ENCODE results near the gene LRRC32. TPM values are rescaled to one million over a fixed set of nuclear protein-coding genes. Genes with fewer than 3 reads are reported as not detected.

LRRC32 gene
- polyA plus RNA-seq, 3 donors = 1.5 TPM; not detected in 2

- H3K27me3 Mint-ChIP-seq (ENCODE audit: low read depth in 3 of 3) = peaks cover 16 to 28% (median 17%) of the 10 kb centered on the region in 3 donors
- Histone ChIP-seq H3K27ac (ENCODE audit: low read depth in 1 of 2, low read length in 2 of 2) (no peak overlapping the region), H2AFZ (ENCODE audit: insufficient read depth, low read depth, low read length, poor library complexity, severe bottlenecking) (no peak overlapping the region), H3K27me3 (ENCODE audit: control insufficient read depth in 2 of 2, insufficient read depth in 2 of 2, low read length in 2 of 2) (peaks cover 2 to 16% of the 10 kb centered on the region in 2 donors), H3K79me2 (ENCODE audit: insufficient read depth, low read length) (no peaks in the 10 kb centered on the region), H3K9ac (ENCODE audit: insufficient read depth, low read length, poor library complexity, severe bottlenecking) (no peak overlapping the region), H3K36me3 (replicated peaks in 1 of 2; ENCODE audit: control insufficient read depth in 1 of 2, insufficient read depth in 2 of 2, low read length in 2 of 2) (no peaks in the 10 kb centered on the region), H4K20me1 (ENCODE audit: insufficient read depth, low read length) (no peaks in the 10 kb centered on the region), H3K9me3 (replicated peaks in 1 of 2; ENCODE audit: control insufficient read depth in 1 of 2, insufficient read depth in 1 of 2, low read length in 2 of 2) (no peaks in the 10 kb centered on the region), H3K4me2 (replicated peaks; ENCODE audit: extremely low read depth, low read length, poor library complexity, severe bottlenecking) (no peak overlapping the region), H3K4me1 (ENCODE audit: control insufficient read depth in 1 of 2, insufficient read depth in 2 of 2, low read length in 2 of 2) (no peaks in the 10 kb centered on the region), H3K4me3 (replicated peaks in 1 of 3; ENCODE audit: low read depth in 2 of 3, low read length in 3 of 3) (no peak overlapping the region)
- H3K4me3 Mint-ChIP-seq = no peak overlapping the region
- no peak overlapping the region for H3K27ac Mint-ChIP-seq
- TF ChIP-seq CTCF (IDR thresholded peaks at IDR 0.05) = no peak
- no peak for DNase-seq
- 93% methylated on average over 8 of the region's 9 CpGs for whole genome bisulfite sequencing (ENCODE audit: insufficient coverage)
- H3K9me3 Mint-ChIP-seq = no peaks in the 10 kb centered on the region
- H3K4me1 Mint-ChIP-seq = peaks cover 7% of the 10 kb centered on the region
- intact Hi-C loops (cut with micrococcal nuclease) = loop anchor here (5.0 to 10.0 kb wide), 2 partner anchors 78 to 365 kb away; no protein-coding TSS in a partner anchor
- no peaks in the 10 kb centered on the region for H3K36me3 Mint-ChIP-seq
These were observed 49.1 kb upstream of the LRRC32 start for GRCh38 chr11:76719686-76720085.

GRCh38 chr11:76719281-76719680, 48.7 kb upstream of the LRRC32 start:
- 94% methylated on average over 18 of the region's 19 CpGs for WGBS (ENCODE audit: insufficient coverage)
- Mint-ChIP-seq H3K27ac (no peak overlapping the region), H3K4me3 (no peak overlapping the region)

More at GRCh38 chr11:76719281-76719680, 48.7 kb upstream of the LRRC32 start:
- no peaks in the 10 kb centered on the region for H3K9me3 Mint-ChIP-seq
- Histone ChIP-seq H3K4me3 (replicated peaks in 1 of 3; ENCODE audit: low read depth in 2 of 3, low read length in 3 of 3) (no peak overlapping the region), H4K20me1 (ENCODE audit: insufficient read depth, low read length) (no peaks in the 10 kb centered on the region), H3K79me2 (ENCODE audit: insufficient read depth, low read length) (no peaks in the 10 kb centered on the region), H2AFZ (ENCODE audit: insufficient read depth, low read depth, low read length, poor library complexity, severe bottlenecking) (no peak overlapping the region), H3K4me1 (ENCODE audit: control insufficient read depth in 1 of 2, insufficient read depth in 2 of 2, low read length in 2 of 2) (no peaks in the 10 kb centered on the region), H3K9ac (ENCODE audit: insufficient read depth, low read length, poor library complexity, severe bottlenecking) (no peak overlapping the region), H3K27me3 (ENCODE audit: control insufficient read depth in 2 of 2, insufficient read depth in 2 of 2, low read length in 2 of 2) (peaks cover 2 to 16% of the 10 kb centered on the region in 2 donors), H3K9me3 (replicated peaks in 1 of 2; ENCODE audit: control insufficient read depth in 1 of 2, insufficient read depth in 1 of 2, low read length in 2 of 2) (no peaks in the 10 kb centered on the region), H3K27ac (ENCODE audit: low read depth in 1 of 2, low read length in 2 of 2) (no peak overlapping the region), H3K36me3 (replicated peaks in 1 of 2; ENCODE audit: control insufficient read depth in 1 of 2, insufficient read depth in 2 of 2, low read length in 2 of 2) (no peaks in the 10 kb centered on the region), H3K4me2 (replicated peaks; ENCODE audit: extremely low read depth, low read length, poor library complexity, severe bottlenecking) (no peak overlapping the region)
- no peak for TF ChIP-seq CTCF (IDR thresholded peaks at IDR 0.05)
- H3K27me3 Mint-ChIP-seq (ENCODE audit: low read depth in 3 of 3) = peaks cover 16 to 26% (median 16%) of the 10 kb centered on the region in 3 donors
- peaks cover 7% of the 10 kb centered on the region for H3K4me1 Mint-ChIP-seq
- DNase-seq = no peak
- H3K36me3 Mint-ChIP-seq = no peaks in the 10 kb centered on the region
- intact Hi-C loops (cut with micrococcal nuclease) = no loop called here

All from CD14-positive monocyte (primary cell).